Esophagus muscularis mucosa (tissue), 4 donors: ENCODE measurements around the gene PIGR. TPM values are rescaled to one million over a fixed set of nuclear protein-coding genes. Genes with fewer than 3 reads are reported as not detected.
A peak's percentile ranks its signal among the peaks of the same experiment; 100 is the strongest.

Experiments
- DNase-seq: peaks from one replicate; pipeline ENCODE4 v3.0.0-alpha.2; 2017; ENCODE audit errors: extremely low spot score
- H3K27ac ChIP-seq, 4 donors: fragments of 200-600 bp; sonication (generic); replicated peaks in 1 of 4; 1 replicate in 3 of 4; 2 replicates in 1 of 4; pipeline ENCODE4 v1.5.1; 2016 to 2019; ENCODE audit warnings: mild to moderate bottlenecking in 1 of 4
- H3K27me3 ChIP-seq, 4 donors: fragments of 200-600 bp; sonication (generic); one replicate each; pipeline versions ENCODE4 v1.5.1 to v1.6.0; 2016 to 2019
- H3K36me3 ChIP-seq, 4 donors: fragments of 200-600 bp; sonication (generic); one replicate each; pipeline ENCODE4 v1.5.1; 2016 to 2019
- H3K4me1 ChIP-seq, 4 donors: fragments of 200-600 bp; sonication (generic); one replicate each; pipeline ENCODE4 v1.5.1; 2016 to 2019
- H3K4me3 ChIP-seq, 4 donors: fragments of 200-600 bp; sonication (generic); 1 replicate in 2 of 4; 2 replicates in 2 of 4; pipeline ENCODE4 v1.5.1; 2016 to 2019; ENCODE audit warnings: mild to moderate bottlenecking in 4 of 4, moderate library complexity in 1 of 4
- H3K9me3 ChIP-seq, 4 donors: fragments of 200-600 bp; sonication (generic); 1 replicate in 3 of 4; 2 replicates in 1 of 4; pipeline ENCODE4 v1.5.1; 2016 to 2019
- CTCF ChIP-seq, 3 experiments: fragments of 200-600 bp in 2 of 3; fragments of 450-650 bp in 1 of 3; sonication (generic) in 2 of 3; IDR thresholded peaks; one replicate each; pipeline ENCODE4 v1.5.1; 2017 to 2019; ENCODE audit warnings: antibody characterized with exemption in 3 of 3, mild to moderate bottlenecking in 2 of 3, moderate library complexity in 1 of 3
- EP300 ChIP-seq: sonication (generic); formaldehyde crosslinking; IDR thresholded peaks from one replicate; pipeline ENCODE4 v1.6.1; 2017; ENCODE audit warnings: antibody characterized with exemption
- POLR2A ChIP-seq: fragments of 450-650 bp; IDR thresholded peaks from one replicate; pipeline ENCODE4 v1.6.1; 2017; ENCODE audit warnings: antibody characterized with exemption, moderate library complexity, mild to moderate bottlenecking, low read depth
- POLR2AphosphoS5 ChIP-seq, 2 donors: sonication (generic); formaldehyde crosslinking; IDR thresholded peaks; one replicate each; pipeline ENCODE4 v1.6.1; 2017; ENCODE audit warnings: antibody characterized with exemption in 2 of 2
- WGBS: methylation state at CpG from one replicate; pipeline ENCODE4 v1.1.5; 2018; 5-methylcytosine and 5-hydroxymethylcytosine counted together
- intact Hi-C: fragments of 100-400 bp; cut with DNase I; formaldehyde crosslinking; loops from one replicate; pipeline ENCODE4 v1.15.1; 2023
- total RNA-seq, 4 donors: library from RNA; depleted of rRNA; stranded (reverse); fragments of >200 nt; gene quantifications; one replicate each; pipeline versions ENCODE4 v1.1.0 to v1.2.1, GENCODE V29; 2016

Gene PIGR
- total RNA-seq, 4 donors from 2014 or later, result 0.42 to 4.2 (median 1.1) TPM; not detected in 1

GRCh38 chr1:206883876-206884275 is 62.4 kb downstream of the PIGR start:
- 100% methylated on average over 2 of the region's 2 CpGs for WGBS
- H3K9me3 ChIP-seq, result peaks cover 0 to 2% (median 0%) of the 10 kb centered on the region in 4 donors
- no peaks in the 10 kb centered on the region for H3K36me3 ChIP-seq
- TF ChIP-seq CTCF (IDR thresholded peaks at IDR 0.05), result no peak
- no peak for TF ChIP-seq POLR2AphosphoS5 (IDR thresholded peaks at IDR 0.05)
- no peak for TF ChIP-seq EP300
- no peak for TF ChIP-seq POLR2A
- no peak overlapping the region for H3K4me3 ChIP-seq
- intact Hi-C loops, result no loop called here
- no peak overlapping the region for H3K27ac ChIP-seq
- no peak for DNase-seq
- H3K27me3 ChIP-seq, result peaks cover 0 to 16% (median 0%) of the 10 kb centered on the region in 4 donors
- no peaks in the 10 kb centered on the region for H3K4me1 ChIP-seq

GRCh38 chr1:206883160-206883559 is 63.1 kb downstream of the PIGR start:
- H3K27me3 ChIP-seq, result peaks cover 0 to 16% (median 0%) of the 10 kb centered on the region in 4 donors
- peaks cover 0 to 9% (median 3%) of the 10 kb centered on the region in 4 donors for H3K9me3 ChIP-seq
- TF ChIP-seq EP300, result no peak
- no peak for TF ChIP-seq POLR2AphosphoS5 (IDR thresholded peaks at IDR 0.05)
- TF ChIP-seq POLR2A, result no peak
- no peak for DNase-seq
- H3K27ac ChIP-seq, result no peak overlapping the region
- H3K4me3 ChIP-seq, result no peak overlapping the region
- H3K4me1 ChIP-seq, result no peaks in the 10 kb centered on the region
- no peaks in the 10 kb centered on the region for H3K36me3 ChIP-seq
- intact Hi-C loops, result no loop called here
- 100% methylated on average over 1 of the region's 1 CpG for WGBS

- H3K27ac ChIP-seq, result no peak overlapping the region
- H3K9me3 ChIP-seq, result peaks cover 0 to 13% (median 6%) of the 10 kb centered on the region in 4 donors
- no peak overlapping the region for H3K4me3 ChIP-seq
- TF ChIP-seq POLR2AphosphoS5 (IDR thresholded peaks at IDR 0.05) (no peak), POLR2A (no peak), CTCF (IDR thresholded peaks at IDR 0.05) (no peak), EP300 (no peak)
- no peaks in the 10 kb centered on the region for H3K4me1 ChIP-seq
- intact Hi-C loops, result no loop called here
- DNase-seq, result no peak
- H3K27me3 ChIP-seq, result peaks cover 0 to 12% (median 0%) of the 10 kb centered on the region in 4 donors
- WGBS, result 78% methylated on average over 3 of the region's 3 CpGs
- no peaks in the 10 kb centered on the region for H3K36me3 ChIP-seq
Measured at GRCh38 chr1:206882555-206882954, 63.7 kb downstream of the PIGR start.

GRCh38 chr1:206880314-206880713 is 66.0 kb downstream of the PIGR start:
- intact Hi-C loops, result no loop called here
- Histone ChIP-seq H3K9me3 (peaks cover 0 to 22% (median 8%) of the 10 kb centered on the region in 4 donors), H3K36me3 (no peaks in the 10 kb centered on the region), H3K4me3 (no peak overlapping the region), H3K4me1 (no peaks in the 10 kb centered on the region), H3K27ac (no peak overlapping the region), H3K27me3 (peaks cover 0 to 7% (median 0%) of the 10 kb centered on the region in 4 donors)
- TF ChIP-seq EP300 (no peak), POLR2AphosphoS5 (IDR thresholded peaks at IDR 0.05) (no peak), CTCF (IDR thresholded peaks at IDR 0.05) (no peak), POLR2A (no peak)
- peak; percentile 60 for DNase-seq
- 93% methylated on average over 3 of the region's 3 CpGs for WGBS

Other genes starting within 250 kb of the PIGR start
- gene IL19, start 175.7 kb downstream of the PIGR start, total RNA-seq, result not detected
- gene IL10, start 174.0 kb downstream of the PIGR start, total RNA-seq, result 1 to 10 TPM in 3 of 4 donors, under 1 TPM in 1; 0.83 to 5.1 (median 3.5) TPM
- gene IL20, start 80.8 kb downstream of the PIGR start, total RNA-seq, result not detected
- 1 to 10 TPM in 1 of 4 donors, not detected in 3; 1.7 TPM for gene IL24, start 49.0 kb downstream of the PIGR start, total RNA-seq
- gene FCMR, start 24.5 kb downstream of the PIGR start, total RNA-seq, result 1 to 10 TPM in 3 of 4 donors, not detected in 1; 2.5 to 3.3 (median 3.2) TPM
- not detected for gene FCAMR, start 24.0 kb upstream of the PIGR start, total RNA-seq
- under 1 TPM; under 0.01 to 0.32 (median 0.17) TPM for gene C1orf116, start 86.3 kb upstream of the PIGR start, total RNA-seq
- gene YOD1, start 104.7 kb upstream of the PIGR start, total RNA-seq, result 1 to 10 TPM; 6.3 to 8.5 (median 7.2) TPM
- gene PFKFB2, start 106.8 kb upstream of the PIGR start, total RNA-seq, result 1 to 10 TPM; 3.7 to 5.3 (median 4.1) TPM
- 1 to 10 TPM in 1 of 4 donors, under 1 TPM in 2, not detected in 1; 0.34 to 1.7 (median 0.50) TPM for gene C4BPB, start 142.4 kb upstream of the PIGR start, total RNA-seq
- under 1 TPM in 2 of 4 donors, not detected in 2; under 0.01 to 0.52 TPM for gene C4BPA, start 157.8 kb upstream of the PIGR start, total RNA-seq